PC-9 (cell line): ENCODE data around the gene RAB10. TPM values are rescaled to one million over a fixed set of nuclear protein-coding genes. Genes with fewer than 3 reads are reported as not detected.

ENCODE experiments used
- BruUV-seq: library from RNA; stranded (reverse); fragments of 400-500 nt; replicated peaks from 2 replicates; lab custom pipeline; 2021; lab: Mats Ljungman, UMichigan
- CTCF ChIA-PET: fragments of 300-600 bp; sonication (Branson Sonifier 250); formaldehyde crosslinking; loops from one replicate; lab custom pipeline; 2022; ENCODE audit warnings: antibody characterized with exemption; lab: Charles Lee
- POLR2A ChIA-PET: fragments of 300-600 bp; sonication (Branson Sonifier 250); formaldehyde crosslinking; loops from one replicate; lab custom pipeline; 2022; ENCODE audit warnings: antibody characterized with exemption; ENCODE audit not compliant: unreplicated experiment; lab: Charles Lee
- DNase-seq, 2 experiments: peaks; one replicate each; pipeline versions ENCODE4 v3.0.0 to v3.0.0-alpha.2; 2015 to 2022; ENCODE audit warnings: mixed read lengths in 1 of 2
- H2AFZ ChIP-seq: fragments of 200-600 bp; sonication (generic); 2 replicates; pipeline ENCODE4 v1.8.1; 2017; ENCODE audit warnings: antibody characterized with exemption
- H3F3A ChIP-seq: fragments of 200-600 bp; sonication (generic); 2 replicates; pipeline ENCODE4 v1.8.1; 2017; ENCODE audit warnings: antibody characterized with exemption, mild to moderate bottlenecking, low read depth; ENCODE audit not compliant: insufficient read depth
- H3K27ac ChIP-seq: fragments of 200-600 bp; sonication (generic); 2 replicates; pipeline ENCODE4 v1.6.1; 2016; ENCODE audit warnings: mixed run types
- H3K27me3 ChIP-seq: fragments of 200-600 bp; sonication (generic); 2 replicates; pipeline ENCODE4 v1.6.1; 2016; ENCODE audit warnings: low read depth, mixed run types; ENCODE audit not compliant: insufficient read depth
- H3K36me3 ChIP-seq: fragments of 200-600 bp; sonication (generic); 2 replicates; pipeline ENCODE4 v1.6.1; 2016; ENCODE audit warnings: low read depth, mixed run types
- H3K4me1 ChIP-seq: fragments of 200-600 bp; sonication (generic); replicated peaks from 2 replicates; pipeline ENCODE4 v1.6.1; 2016; ENCODE audit warnings: mixed run types; ENCODE audit not compliant: insufficient read depth
- H3K4me2 ChIP-seq: fragments of 200-600 bp; sonication (generic); 2 replicates; pipeline ENCODE4 v1.6.1; 2017; ENCODE audit warnings: mixed run types
- H3K4me3 ChIP-seq: fragments of 200-600 bp; sonication (generic); 2 replicates; pipeline ENCODE4 v1.6.1; 2016; ENCODE audit warnings: mixed run types
- H3K79me2 ChIP-seq: fragments of 200-600 bp; sonication (generic); 2 replicates; pipeline ENCODE4 v1.6.1; 2017; ENCODE audit warnings: low read depth, mixed run types
- H3K9me2 ChIP-seq: fragments of 200-600 bp; sonication (generic); 2 replicates; pipeline ENCODE4 v1.8.1; 2017; ENCODE audit warnings: mild to moderate bottlenecking; ENCODE audit not compliant: insufficient read depth
- H3K9me3 ChIP-seq: fragments of 200-600 bp; sonication (generic); 2 replicates; pipeline ENCODE4 v1.8.1; 2016; ENCODE audit warnings: low read depth; ENCODE audit not compliant: insufficient read depth
- H4K20me1 ChIP-seq: fragments of 200-600 bp; sonication (generic); 2 replicates; pipeline ENCODE4 v1.8.1; 2017; ENCODE audit not compliant: insufficient read depth
- CTCF ChIP-seq: fragments of 200-600 bp; sonication (generic); conservative IDR thresholded peaks from 2 replicates; pipeline ENCODE4 v1.6.1; 2017; ENCODE audit warnings: mixed run types, antibody characterized with exemption, mild to moderate bottlenecking, moderate library complexity
- EZH2 ChIP-seq: fragments of 200-600 bp; sonication (generic); IDR thresholded peaks from 2 replicates; pipeline ENCODE4 v1.8.0; 2017; ENCODE audit warnings: antibody characterized with exemption, low read depth
- intact Hi-C: fragments of 100-400 bp; cut with micrococcal nuclease; formaldehyde crosslinking; loops from one replicate; pipeline ENCODE4 v1.10.0; 2022; ENCODE audit not compliant: unreplicated experiment
- total RNA-seq: library from RNA; stranded (reverse); gene quantifications from 2 replicates; pipeline ENCODE4 v1.2.3, GENCODE V29; 2021

The RAB10 gene
- total RNA-seq, 1 experiment from 2014 or later: 171 TPM

- no peaks in the 10 kb centered on the region for H3F3A ChIP-seq
- intact Hi-C loops: no loop called here
- POLR2A ChIA-PET: interaction anchor here (0.6 kb wide), 1 partner anchor 523 kb away, joined by 4 read pairs; no protein-coding TSS in a partner anchor
- TF ChIP-seq CTCF (no peak), EZH2 (no peak)
- no peak overlapping the region for H2AFZ ChIP-seq
- H3K4me3 ChIP-seq: no peak overlapping the region
- no TSS peak for BruUV-seq
- H3K9me3 ChIP-seq: 0 out of 2 replicates have a peak, but pooled peaks cover 7% of the 10 kb centered on the region
- DNase-seq: no peak
- no peaks in the 10 kb centered on the region for H3K36me3 ChIP-seq
- no peak overlapping the region for H3K27ac ChIP-seq
- CTCF ChIA-PET: interaction anchor here (0.6 kb wide), 1 partner anchor 15 kb away, joined by 4 read pairs; no protein-coding TSS in a partner anchor
- H3K79me2 ChIP-seq: no peaks in the 10 kb centered on the region
- no peaks in the 10 kb centered on the region for H3K27me3 ChIP-seq
- H4K20me1 ChIP-seq: no peaks in the 10 kb centered on the region
- H3K4me2 ChIP-seq: no peak overlapping the region
- no peaks in the 10 kb centered on the region for H3K9me2 ChIP-seq
- H3K4me1 ChIP-seq: 0 out of 2 replicates have a peak, but pooled peaks cover under 1% of the 10 kb centered on the region
Measured at GRCh38 chr2:26150243-26150642, 116.4 kb downstream of the RAB10 start.

GRCh38 chr2:26157580-26157979 lies 123.7 kb downstream of the RAB10 start:
- Histone ChIP-seq H3K9me2 (no peaks in the 10 kb centered on the region), H3K9me3 (0 out of 2 replicates have a peak, but pooled peaks cover 7% of the 10 kb centered on the region), H3K36me3 (no peaks in the 10 kb centered on the region), H3K4me1 (no peaks in the 10 kb centered on the region), H3K4me3 (no peak overlapping the region), H2AFZ (no peak overlapping the region), H3K79me2 (no peaks in the 10 kb centered on the region), H3K27ac (no peak overlapping the region), H3K4me2 (no peak overlapping the region), H3K27me3 (no peaks in the 10 kb centered on the region), H3F3A (no peaks in the 10 kb centered on the region), H4K20me1 (no peaks in the 10 kb centered on the region)
- no peak for DNase-seq
- TF ChIP-seq CTCF (no peak), EZH2 (no peak)
- intact Hi-C loops: no loop called here
- BruUV-seq: no TSS peak
- ChIA-PET CTCF (no interaction called here), POLR2A (interaction anchor here (0.6 kb wide), 1 partner anchor 350 kb away, joined by 4 read pairs; no protein-coding TSS in a partner anchor)

- Histone ChIP-seq H3K4me2 (no peak overlapping the region), H3K79me2 (no peaks in the 10 kb centered on the region), H3K27ac (no peak overlapping the region), H3K9me3 (no peaks in the 10 kb centered on the region), H3K9me2 (no peaks in the 10 kb centered on the region), H3K27me3 (no peaks in the 10 kb centered on the region), H3K4me3 (no peak overlapping the region), H2AFZ (no peak overlapping the region), H3F3A (no peaks in the 10 kb centered on the region), H3K36me3 (no peaks in the 10 kb centered on the region), H3K4me1 (no peaks in the 10 kb centered on the region), H4K20me1 (no peaks in the 10 kb centered on the region)
- no peak for DNase-seq
- no TSS peak for BruUV-seq
- TF ChIP-seq EZH2 (no peak), CTCF (no peak)
- ChIA-PET CTCF (no interaction called here), POLR2A (no interaction called here)
- intact Hi-C loops: no loop called here
Measured at GRCh38 chr2:26161926-26162325, 128.0 kb downstream of the RAB10 start.
